Stimulated activated CD4-positive, alpha-beta T cell treated with anti-CD3 and anti-CD28 coated beads, Interleukin-2, amount 100 ng/mL, for 24 hours (primary cell): Measurements from ENCODE around the gene ARHGAP22.

Experiments
- DNase-seq, 2 donors: peaks; one replicate each; pipeline ENCODE4 v3.0.0-alpha.2; 2020

The ARHGAP22 gene

GRCh38 chr10:48474765-48475365, 130.0 kb downstream of the ARHGAP22 start:
- no peak for DNase-seq

GRCh38 chr10:48473704-48474103, 131.2 kb downstream of the ARHGAP22 start:
- no peak for DNase-seq

GRCh38 chr10:48472501-48473069, 132.3 kb downstream of the ARHGAP22 start:
- no peak for DNase-seq

GRCh38 chr10:48470893-48471805, 133.7 kb downstream of the ARHGAP22 start:
- DNase-seq: peak in 1 of 2 donors; percentile 3

GRCh38 chr10:48470115-48470892, 134.6 kb downstream of the ARHGAP22 start:
- peak in 1 of 2 donors; percentile 8 for DNase-seq

GRCh38 chr10:48469516-48470020, 135.3 kb downstream of the ARHGAP22 start:
- DNase-seq: peak in 1 of 2 donors; percentile 3

- peak in 1 of 2 donors; percentile 14 for DNase-seq
Measured at GRCh38 chr10:48468866-48469511, 135.9 kb downstream of the ARHGAP22 start.

- peak in 1 of 2 donors; percentile 9 for DNase-seq
Measured at GRCh38 chr10:48468130-48468790, 136.6 kb downstream of the ARHGAP22 start.

GRCh38 chr10:48467669-48468068, 137.2 kb downstream of the ARHGAP22 start:
- no peak for DNase-seq

GRCh38 chr10:48466611-48467240, 138.1 kb downstream of the ARHGAP22 start:
- no peak for DNase-seq

- no peak for DNase-seq
Measured at GRCh38 chr10:48465860-48466521, 138.9 kb downstream of the ARHGAP22 start.

GRCh38 chr10:48464871-48465736, 139.8 kb downstream of the ARHGAP22 start:
- no peak for DNase-seq

- DNase-seq: no peak
Measured at GRCh38 chr10:48464121-48464870, 140.6 kb downstream of the ARHGAP22 start.

- no peak for DNase-seq
Measured at GRCh38 chr10:48463318-48464003, 141.4 kb downstream of the ARHGAP22 start.

- DNase-seq: no peak
Measured at GRCh38 chr10:48462482-48463020, 142.3 kb downstream of the ARHGAP22 start.

GRCh38 chr10:48461623-48462481, 143.0 kb downstream of the ARHGAP22 start:
- no peak for DNase-seq

- DNase-seq: no peak
Measured at GRCh38 chr10:48460182-48460581, 144.7 kb downstream of the ARHGAP22 start.
